Neuronal stem cell (in vitro differentiated cells): ENCODE results near the gene DBNDD1.

Source experiments
- DNase-seq: peaks from one replicate; pipeline ENCODE4 v3.0.0-alpha.2; 2013; ENCODE audit warnings: low spot score
- H2AFZ ChIP-seq: one replicate; pipeline ENCODE4 v1.6.1; 2013; ENCODE audit warnings: mild to moderate bottlenecking, low read length, inconsistent platforms
- H2AK5ac ChIP-seq: 2 replicates; pipeline ENCODE4 v1.6.1; 2013; ENCODE audit warnings: low read depth, mild to moderate bottlenecking, inconsistent platforms, low read length, moderate library complexity, mixed read lengths
- H2BK120ac ChIP-seq: 2 replicates; pipeline ENCODE4 v1.6.1; 2013; ENCODE audit warnings: low read depth, mild to moderate bottlenecking, inconsistent platforms, low read length, moderate library complexity, mixed read lengths
- H2BK12ac ChIP-seq: one replicate; pipeline ENCODE4 v1.6.1; 2013; ENCODE audit warnings: low read length, inconsistent platforms
- H2BK15ac ChIP-seq: 2 replicates; pipeline ENCODE4 v1.6.1; 2013; ENCODE audit warnings: mild to moderate bottlenecking, low read length, inconsistent platforms, mixed read lengths
- H2BK5ac ChIP-seq: one replicate; pipeline ENCODE4 v1.6.1; 2013; ENCODE audit warnings: inconsistent platforms, mild to moderate bottlenecking, low read length, moderate library complexity
- H3K14ac ChIP-seq: one replicate; pipeline ENCODE4 v1.6.1; 2013; ENCODE audit warnings: low read length, inconsistent platforms
- H3K18ac ChIP-seq: 2 replicates; pipeline ENCODE4 v1.6.1; 2013; ENCODE audit warnings: low read length, inconsistent platforms
- H3K23ac ChIP-seq: 2 replicates; pipeline ENCODE4 v1.6.1; 2013; ENCODE audit warnings: low read depth, mild to moderate bottlenecking, mixed read lengths, low read length, inconsistent platforms; ENCODE audit not compliant: poor library complexity
- H3K27ac ChIP-seq: replicated peaks from 3 replicates; pipeline ENCODE4 v1.5.1; 2013; ENCODE audit warnings: low read length, inconsistent platforms
- H3K27me3 ChIP-seq, 3 experiments: 2 replicates each; pipeline ENCODE4 v1.6.1; 2013; ENCODE audit warnings: low read length in 3 of 3, mild to moderate bottlenecking in 2 of 3, inconsistent platforms in 1 of 3, low read depth in 1 of 3, mixed read lengths in 1 of 3, moderate library complexity in 1 of 3; ENCODE audit not compliant: control insufficient read depth in 3 of 3, insufficient read depth in 3 of 3
- H3K36me3 ChIP-seq, 2 donors: replicated peaks in 1 of 2; 2 replicates each; pipeline ENCODE4 v1.6.1; 2013; ENCODE audit warnings: low read length in 2 of 2; ENCODE audit not compliant: control insufficient read depth in 2 of 2, insufficient read depth in 2 of 2
- H3K4ac ChIP-seq: 2 replicates; pipeline ENCODE4 v1.6.1; 2013; ENCODE audit warnings: inconsistent platforms, mild to moderate bottlenecking, low read length, moderate library complexity
- H3K4me1 ChIP-seq, 2 donors: 1 replicate in 1 of 2; 2 replicates in 1 of 2; pipeline ENCODE4 v1.6.1; 2013; ENCODE audit warnings: low read length in 2 of 2, low read depth in 1 of 2; ENCODE audit not compliant: control insufficient read depth in 2 of 2, insufficient read depth in 1 of 2
- H3K4me2 ChIP-seq: one replicate; pipeline ENCODE4 v1.6.1; 2013; ENCODE audit warnings: mild to moderate bottlenecking, low read length, inconsistent platforms; ENCODE audit not compliant: insufficient read depth, poor library complexity, severe bottlenecking
- H3K4me3 ChIP-seq, 2 donors: 2 replicates each; pipeline ENCODE4 v1.5.1; 2013; ENCODE audit warnings: low read length in 2 of 2, mild to moderate bottlenecking in 2 of 2, inconsistent platforms in 1 of 2, moderate library complexity in 1 of 2
- H3K79me1 ChIP-seq: one replicate; pipeline ENCODE4 v1.6.1; 2013; ENCODE audit warnings: low read depth, mild to moderate bottlenecking, inconsistent platforms, low read length, moderate library complexity
- H3K9ac ChIP-seq: one replicate; pipeline ENCODE4 v1.6.1; 2013; ENCODE audit warnings: mild to moderate bottlenecking, low read depth, low read length, inconsistent platforms; ENCODE audit not compliant: poor library complexity
- H3K9me3 ChIP-seq, 2 donors: replicated peaks in 1 of 2; 2 replicates each; pipeline versions ENCODE3 to v1.6.1; 2013; ENCODE audit warnings: low read length in 2 of 2, mild to moderate bottlenecking in 2 of 2, inconsistent platforms in 1 of 2, low read depth in 1 of 2, mixed read lengths in 1 of 2, moderate library complexity in 1 of 2; ENCODE audit not compliant: control insufficient read depth in 2 of 2, insufficient read depth in 1 of 2
- H4K8ac ChIP-seq: one replicate; pipeline ENCODE4 v1.6.1; 2013; ENCODE audit warnings: low read depth, mild to moderate bottlenecking, inconsistent platforms, low read length, moderate library complexity
- H4K91ac ChIP-seq: one replicate; pipeline ENCODE4 v1.6.1; 2013; ENCODE audit warnings: low read length, low read depth, mild to moderate bottlenecking, inconsistent platforms; ENCODE audit not compliant: poor library complexity
- WGBS, 2 donors: extraction: QIAGEN DNeasy Blood & Tissue Kit; methylation state at CpG; one replicate each; pipeline ENCODE4 v1.1.7; 2013; ENCODE audit warnings: missing lambda C conversion rate in 2 of 2, mixed read lengths in 1 of 2; ENCODE audit not compliant: insufficient read length in 2 of 2, insufficient replicate concordance in 1 of 2; ENCODE audit errors: extremely low coverage in 2 of 2; 5-methylcytosine and 5-hydroxymethylcytosine counted together

DBNDD1 gene

DNA sequence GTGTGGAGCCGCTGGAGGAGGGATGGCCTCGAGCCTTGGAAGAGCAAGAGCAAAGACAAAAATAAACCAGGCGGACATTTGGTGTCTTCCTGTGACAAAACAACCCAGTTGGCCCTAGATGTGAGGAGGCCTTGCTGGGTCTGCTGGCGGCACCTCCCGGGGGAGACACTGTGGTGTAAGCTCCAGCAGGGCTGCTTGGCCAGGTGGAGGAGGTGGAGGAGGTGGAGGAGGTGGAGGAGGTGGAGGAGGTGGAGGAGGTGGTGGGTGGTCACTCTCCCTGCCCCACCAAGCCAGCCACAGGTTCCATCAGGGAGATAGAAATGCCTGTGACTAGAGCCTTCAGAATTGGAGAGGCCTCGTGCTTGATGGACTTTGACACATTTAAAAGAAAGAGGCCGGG lies 32.1 kb downstream of the DBNDD1 start:
- Histone ChIP-seq H3K4me1 (no peaks in the 10 kb centered on the region), H3K14ac (no peak overlapping the region), H3K4me2 (no peak overlapping the region), H3K18ac (no peak overlapping the region), H2AFZ (no peak overlapping the region), H3K27ac (no peak overlapping the region), H2AK5ac (no peak overlapping the region), H3K27me3 (no peaks in the 10 kb centered on the region), H2BK5ac (no peak overlapping the region), H3K4ac (no peak overlapping the region), H3K36me3 (peaks cover 48 to 89% of the 10 kb centered on the region in 2 donors), H4K91ac (no peak overlapping the region), H2BK12ac (no peak overlapping the region), H2BK15ac (no peak overlapping the region), H4K8ac (no peak overlapping the region), H3K9me3 (no peaks in the 10 kb centered on the region), H2BK120ac (no peak overlapping the region), H3K79me1 (peaks cover 2% of the 10 kb centered on the region), H3K4me3 (no peak overlapping the region), H3K23ac (no peak overlapping the region), H3K9ac (no peak overlapping the region)
- DNase-seq, result no peak
- no CpG with 5 or more reads among the region's 7 CpGs for WGBS, 2 donors

DNA sequence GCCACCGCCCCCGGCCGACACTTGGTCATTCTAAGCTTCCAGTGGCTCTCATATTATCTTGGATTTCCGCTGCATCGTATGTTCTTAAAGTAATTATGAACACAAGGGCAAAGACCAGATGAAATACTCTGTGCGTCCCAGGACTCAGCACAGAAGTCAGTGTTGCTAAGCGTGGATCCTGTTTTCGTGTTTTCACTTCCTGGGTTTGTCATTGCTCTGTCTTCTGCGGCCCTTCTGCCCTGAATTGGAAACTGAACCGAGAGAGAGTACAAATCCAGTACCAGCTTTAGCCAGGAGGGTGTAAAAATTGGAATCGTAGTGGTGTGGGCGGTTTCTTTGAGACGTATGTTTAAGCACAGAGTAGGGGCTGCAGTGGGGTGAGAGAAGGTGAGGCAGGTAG lies 32.7 kb downstream of the DBNDD1 start:
- Histone ChIP-seq H3K4me2 (no peak overlapping the region), H2BK5ac (no peak overlapping the region), H2BK120ac (no peak overlapping the region), H2AFZ (no peak overlapping the region), H3K79me1 (peaks cover 2% of the 10 kb centered on the region), H3K36me3 (peaks cover 50 to 89% of the 10 kb centered on the region in 2 donors), H3K14ac (no peak overlapping the region), H2BK12ac (no peak overlapping the region), H2BK15ac (no peak overlapping the region), H3K27me3 (no peaks in the 10 kb centered on the region), H3K4me1 (no peaks in the 10 kb centered on the region), H3K4me3 (no peak overlapping the region), H3K23ac (no peak overlapping the region), H4K91ac (no peak overlapping the region), H4K8ac (no peak overlapping the region), H3K4ac (no peak overlapping the region), H3K18ac (no peak overlapping the region), H3K9me3 (no peaks in the 10 kb centered on the region), H2AK5ac (no peak overlapping the region), H3K9ac (no peak overlapping the region), H3K27ac (no peak overlapping the region)
- WGBS, 2 donors, result no CpG with 5 or more reads among the region's 13 CpGs
- DNase-seq, result no peak

DNA sequence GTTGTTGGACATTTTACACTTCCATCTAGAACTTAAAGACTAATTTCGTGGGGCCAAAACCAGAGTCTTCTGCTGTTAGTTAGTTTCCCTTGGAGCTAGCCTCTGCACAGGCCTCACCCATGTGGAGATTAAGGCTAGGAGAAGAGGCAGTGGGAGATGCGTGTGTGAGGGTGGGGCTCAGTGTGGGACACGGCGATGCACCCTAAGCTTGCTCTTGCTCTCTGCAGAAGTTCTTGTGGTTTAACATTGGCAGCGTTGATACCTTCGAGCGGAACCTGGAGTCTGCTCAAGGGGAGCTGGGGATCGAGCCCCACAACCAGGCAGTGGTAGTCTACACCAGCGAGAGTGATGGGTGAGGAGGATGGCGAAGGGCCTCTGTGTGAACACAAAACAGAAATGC lies 34.0 kb downstream of the DBNDD1 start:
- no peaks in the 10 kb centered on the region for H3K4me1 ChIP-seq
- no peak overlapping the region for H3K4me3 ChIP-seq
- DNase-seq, result no peak
- no peak overlapping the region for H2BK15ac ChIP-seq
- H3K27ac ChIP-seq, result no peak overlapping the region
- H3K4me2 ChIP-seq, result no peak overlapping the region
- peaks cover 46 to 89% of the 10 kb centered on the region in 2 donors for H3K36me3 ChIP-seq
- no peak overlapping the region for H4K91ac ChIP-seq
- H4K8ac ChIP-seq, result no peak overlapping the region
- no peak overlapping the region for H3K23ac ChIP-seq
- H3K4ac ChIP-seq, result no peak overlapping the region
- no peak overlapping the region for H3K14ac ChIP-seq
- no peak overlapping the region for H2BK120ac ChIP-seq
- peaks cover 2% of the 10 kb centered on the region for H3K79me1 ChIP-seq
- no peaks in the 10 kb centered on the region for H3K27me3 ChIP-seq
- H2AFZ ChIP-seq, result no peak overlapping the region
- H2BK5ac ChIP-seq, result no peak overlapping the region
- no peaks in the 10 kb centered on the region for H3K9me3 ChIP-seq
- no peak overlapping the region for H3K18ac ChIP-seq
- no peak overlapping the region for H2BK12ac ChIP-seq
- H3K9ac ChIP-seq, result no peak overlapping the region
- no peak overlapping the region for H2AK5ac ChIP-seq
- no CpG with 5 or more reads among the region's 10 CpGs for WGBS, 2 donors

DNA sequence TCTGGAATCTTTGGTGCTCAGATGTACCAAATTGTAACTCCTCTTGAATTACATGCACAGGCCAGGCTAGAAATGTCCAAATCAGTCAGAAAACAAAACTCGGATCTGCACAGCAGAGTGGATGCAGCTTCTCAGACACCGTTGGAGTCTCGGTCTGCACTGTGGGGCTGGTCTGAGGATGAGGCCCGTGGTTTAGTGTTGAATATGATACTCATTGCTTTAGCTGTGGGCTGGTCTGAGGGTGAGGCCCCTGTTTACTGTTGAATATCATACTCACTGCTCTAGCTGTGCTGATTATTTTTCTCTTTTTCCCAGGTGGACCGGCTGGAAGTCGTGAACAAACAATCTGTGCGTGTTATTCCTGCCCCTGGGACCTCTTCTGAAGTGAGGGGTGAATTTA lies 35.0 kb downstream of the DBNDD1 start:
- Histone ChIP-seq H3K4me2 (no peak overlapping the region), H3K36me3 (peaks cover 49 to 92% of the 10 kb centered on the region in 2 donors), H3K4ac (no peak overlapping the region), H2BK120ac (no peak overlapping the region), H4K91ac (no peak overlapping the region), H3K27ac (no peak overlapping the region), H2BK12ac (no peak overlapping the region), H4K8ac (no peak overlapping the region), H3K4me3 (no peak overlapping the region), H3K79me1 (peaks cover 2% of the 10 kb centered on the region), H3K9ac (no peak overlapping the region), H3K23ac (no peak overlapping the region), H3K18ac (no peak overlapping the region), H2BK15ac (no peak overlapping the region), H2AFZ (no peak overlapping the region), H3K14ac (no peak overlapping the region), H2AK5ac (no peak overlapping the region), H2BK5ac (no peak overlapping the region), H3K4me1 (no peaks in the 10 kb centered on the region), H3K9me3 (no peaks in the 10 kb centered on the region), H3K27me3 (no peaks in the 10 kb centered on the region)
- WGBS, 2 donors, result no CpG with 5 or more reads among the region's 7 CpGs
- DNase-seq, result no peak
